K562 (cell line): ENCODE measurements around the gene ANO1.

ENCODE experiments used
- BRCA1 ChIP-seq, 2 experiments: fragments of 450-650 bp in 1 of 2; sonication (generic) in 1 of 2; formaldehyde crosslinking in 1 of 2; IDR thresholded peaks; 2 replicates each; pipeline versions ENCODE4 v1.5.0 to v1.6.1; 2017 to 2020; ENCODE audit warnings: mild to moderate bottlenecking in 1 of 2, missing genetic modification reagents in 1 of 2
- CBFB ChIP-seq: sonication (generic); formaldehyde crosslinking; IDR thresholded peaks from 2 replicates; pipeline ENCODE4 v1.4.0; 2020; ENCODE audit warnings: mild to moderate bottlenecking, missing genetic modification reagents
- CTCF ChIP-seq, 3 experiments: IDR thresholded peaks in 2 of 3; conservative IDR thresholded peaks in 1 of 3; 2 replicates each; pipeline ENCODE4 v1.5.1; 2011 to 2012; ENCODE audit warnings: low read length in 3 of 3, mild to moderate bottlenecking in 3 of 3, control low read depth in 2 of 3, improper control_type of control experiment in 1 of 3, inconsistent platforms in 1 of 3, low read depth in 1 of 3, mixed read lengths in 1 of 3, moderate library complexity in 1 of 3; ENCODE audit not compliant: insufficient read depth in 2 of 3
- ELF2 ChIP-seq: fragments of 250-450 bp; sonication (Bioruptor Pico); IDR thresholded peaks from 2 replicates; pipeline ENCODE4 v1.5.0; 2021; ENCODE audit warnings: mild to moderate bottlenecking
- HDAC2 ChIP-seq: fragments of 450-650 bp; IDR thresholded peaks from 2 replicates; pipeline ENCODE4 v1.6.1; 2016; ENCODE audit warnings: mild to moderate bottlenecking
- HMG20A ChIP-seq: fragments of 450-650 bp; formaldehyde crosslinking; conservative IDR thresholded peaks from 2 replicates; pipeline ENCODE4 v1.4.0; 2020; ENCODE audit warnings: mild to moderate bottlenecking, mixed read lengths
- KDM1A ChIP-seq, 2 experiments: fragments of 450-650 bp; IDR thresholded peaks; 2 replicates each; pipeline ENCODE4 v1.6.1; 2016; ENCODE audit warnings: mild to moderate bottlenecking in 2 of 2
- STAT6 ChIP-seq: sonication (generic); formaldehyde crosslinking; IDR thresholded peaks from 2 replicates; pipeline ENCODE4 v1.8.1; 2023; ENCODE audit warnings: mild to moderate bottlenecking, missing genetic modification reagents

GRCh38 chr11:70145841-70146240 is 67.7 kb downstream of the ANO1 start:
- TF ChIP-seq CBFB (CRISPR knock-in tag): no peak
- TF ChIP-seq HMG20A: no peak
- TF ChIP-seq ELF2 (CRISPR knock-in tag): no peak
- TF ChIP-seq CTCF (IDR thresholded peaks at IDR 0.05 in 2 of 3, conservative IDR thresholded peaks at IDR 0.05 in 1 of 3; ENCODE audit: insufficient read depth in 2 of 3, low read depth in 1 of 3, low read length in 3 of 3): no peak
- TF ChIP-seq BRCA1 (IDR thresholded peaks at IDR 0.05): no peak
- no peak for TF ChIP-seq BRCA1 (CRISPR knock-in tag; IDR thresholded peaks at IDR 0.05)
- TF ChIP-seq KDM1A (IDR thresholded peaks at IDR 0.05): no peak
- TF ChIP-seq STAT6 (CRISPR knock-in tag): no peak
- TF ChIP-seq HDAC2: no peak
